DND-41 (cell line): ENCODE data around the gene BBS9.

ENCODE experiments used
- ATAC-seq: fragments of 200-7000 bp; cut with Tn5 transposase; 3 replicates; pipeline ENCODE4 v1.9.1; 2021; ENCODE audit warnings: low read depth; ENCODE audit not compliant: insufficient read depth
- DNase-seq: peaks from one replicate; pipeline ENCODE4 v3.0.0-alpha.2; 2020
- H2AFZ ChIP-seq: 2 replicates; pipeline ENCODE4 v1.6.0; 2012; ENCODE audit warnings: low read depth, low read length
- H3K27ac ChIP-seq: 2 replicates; pipeline ENCODE4 v1.5.1; 2012; ENCODE audit warnings: low read length, inconsistent platforms
- H3K27me3 ChIP-seq: fragments of 200-600 bp; sonication (generic); 2 replicates; pipeline ENCODE4 v1.6.0; 2012; ENCODE audit warnings: low read length, mild to moderate bottlenecking, inconsistent platforms; ENCODE audit not compliant: insufficient read depth, poor library complexity
- H3K36me3 ChIP-seq: 2 replicates; pipeline ENCODE4 v1.5.1; 2012; ENCODE audit warnings: low read length, inconsistent platforms; ENCODE audit not compliant: insufficient read depth
- H3K4me1 ChIP-seq: 2 replicates; pipeline ENCODE4 v1.5.1; 2012; ENCODE audit warnings: mild to moderate bottlenecking, low read length; ENCODE audit not compliant: insufficient read depth
- H3K4me2 ChIP-seq: 2 replicates; pipeline ENCODE4 v1.6.0; 2012; ENCODE audit warnings: mild to moderate bottlenecking, moderate library complexity, low read length, inconsistent platforms; ENCODE audit not compliant: insufficient read depth
- H3K4me3 ChIP-seq, 2 experiments: fragments of 200-600 bp in 1 of 2; shearing (Covaris generic) in 1 of 2; 2 replicates each; pipeline ENCODE4 v1.5.1; 2012 to 2016; ENCODE audit warnings: inconsistent platforms in 2 of 2, low read length in 2 of 2, mild to moderate bottlenecking in 2 of 2, low read depth in 1 of 2, moderate library complexity in 1 of 2
- H3K79me2 ChIP-seq: 2 replicates; pipeline ENCODE4 v1.6.0; 2012; ENCODE audit warnings: low read length, inconsistent platforms; ENCODE audit not compliant: insufficient read depth
- H3K9ac ChIP-seq: 2 replicates; pipeline ENCODE4 v1.6.0; 2012; ENCODE audit warnings: low read depth, mild to moderate bottlenecking, inconsistent platforms, low read length, moderate library complexity
- H3K9me3 ChIP-seq: 2 replicates; pipeline ENCODE4 v1.5.1; 2012; ENCODE audit warnings: low read length, moderate library complexity, mild to moderate bottlenecking, inconsistent platforms; ENCODE audit not compliant: insufficient read depth, severe bottlenecking
- H4K20me1 ChIP-seq: 2 replicates; pipeline ENCODE4 v1.6.0; 2012; ENCODE audit warnings: low read length; ENCODE audit not compliant: insufficient read depth
- EZH2 ChIP-seq: IDR thresholded peaks from 3 replicates; pipeline ENCODE4 v1.6.1; 2012; ENCODE audit warnings: borderline replicate concordance, low read depth, mild to moderate bottlenecking, moderate library complexity, low read length, inconsistent platforms; ENCODE audit not compliant: severe bottlenecking
- TF ChIP-seq, protein P1 (sequence below): IDR thresholded peaks from 2 replicates; pipeline ENCODE4 v1.5.1; 2012; ENCODE audit warnings: borderline replicate concordance, low read length, moderate library complexity, mild to moderate bottlenecking; ENCODE audit not compliant: poor library complexity, severe bottlenecking; ENCODE audit errors: extremely low read depth

BBS9 gene

DNA sequence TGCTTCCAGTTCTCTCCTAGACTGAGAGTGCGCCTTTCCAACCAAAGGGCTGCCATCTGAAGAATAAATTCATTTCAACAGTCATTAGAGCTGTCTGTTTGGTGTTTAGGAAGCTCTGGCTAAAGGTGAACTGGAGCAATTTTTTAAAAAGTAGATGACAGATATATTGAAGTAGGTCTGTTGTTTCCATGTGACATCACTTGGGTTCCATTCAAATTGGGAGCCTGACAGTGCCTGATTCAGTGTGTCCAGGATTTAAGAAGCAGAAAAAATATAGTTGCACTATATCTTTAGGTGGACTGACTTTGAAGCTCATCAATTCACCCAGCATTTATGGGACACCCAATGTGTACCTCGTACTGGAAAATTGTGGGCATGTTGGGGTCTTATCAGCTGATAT lies 367.7 kb downstream of the BBS9 start:
- Histone ChIP-seq H3K9me3 (no peaks in the 10 kb centered on the region), H2AFZ (no peak overlapping the region), H3K27ac (no peak overlapping the region), H3K4me1 (no peaks in the 10 kb centered on the region), H4K20me1 (no peaks in the 10 kb centered on the region), H3K4me3 (no peak overlapping the region), H3K9ac (no peak overlapping the region), H3K79me2 (no peaks in the 10 kb centered on the region), H3K4me2 (no peak overlapping the region), H3K27me3 (no peaks in the 10 kb centered on the region), H3K36me3 (no peaks in the 10 kb centered on the region)
- no peak for ATAC-seq
- no peak for TF ChIP-seq EZH2
- TF ChIP-seq, protein P1, sequence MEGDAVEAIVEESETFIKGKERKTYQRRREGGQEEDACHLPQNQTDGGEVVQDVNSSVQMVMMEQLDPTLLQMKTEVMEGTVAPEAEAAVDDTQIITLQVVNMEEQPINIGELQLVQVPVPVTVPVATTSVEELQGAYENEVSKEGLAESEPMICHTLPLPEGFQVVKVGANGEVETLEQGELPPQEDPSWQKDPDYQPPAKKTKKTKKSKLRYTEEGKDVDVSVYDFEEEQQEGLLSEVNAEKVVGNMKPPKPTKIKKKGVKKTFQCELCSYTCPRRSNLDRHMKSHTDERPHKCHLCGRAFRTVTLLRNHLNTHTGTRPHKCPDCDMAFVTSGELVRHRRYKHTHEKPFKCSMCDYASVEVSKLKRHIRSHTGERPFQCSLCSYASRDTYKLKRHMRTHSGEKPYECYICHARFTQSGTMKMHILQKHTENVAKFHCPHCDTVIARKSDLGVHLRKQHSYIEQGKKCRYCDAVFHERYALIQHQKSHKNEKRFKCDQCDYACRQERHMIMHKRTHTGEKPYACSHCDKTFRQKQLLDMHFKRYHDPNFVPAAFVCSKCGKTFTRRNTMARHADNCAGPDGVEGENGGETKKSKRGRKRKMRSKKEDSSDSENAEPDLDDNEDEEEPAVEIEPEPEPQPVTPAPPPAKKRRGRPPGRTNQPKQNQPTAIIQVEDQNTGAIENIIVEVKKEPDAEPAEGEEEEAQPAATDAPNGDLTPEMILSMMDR = no peak
- no peak for DNase-seq

DNA sequence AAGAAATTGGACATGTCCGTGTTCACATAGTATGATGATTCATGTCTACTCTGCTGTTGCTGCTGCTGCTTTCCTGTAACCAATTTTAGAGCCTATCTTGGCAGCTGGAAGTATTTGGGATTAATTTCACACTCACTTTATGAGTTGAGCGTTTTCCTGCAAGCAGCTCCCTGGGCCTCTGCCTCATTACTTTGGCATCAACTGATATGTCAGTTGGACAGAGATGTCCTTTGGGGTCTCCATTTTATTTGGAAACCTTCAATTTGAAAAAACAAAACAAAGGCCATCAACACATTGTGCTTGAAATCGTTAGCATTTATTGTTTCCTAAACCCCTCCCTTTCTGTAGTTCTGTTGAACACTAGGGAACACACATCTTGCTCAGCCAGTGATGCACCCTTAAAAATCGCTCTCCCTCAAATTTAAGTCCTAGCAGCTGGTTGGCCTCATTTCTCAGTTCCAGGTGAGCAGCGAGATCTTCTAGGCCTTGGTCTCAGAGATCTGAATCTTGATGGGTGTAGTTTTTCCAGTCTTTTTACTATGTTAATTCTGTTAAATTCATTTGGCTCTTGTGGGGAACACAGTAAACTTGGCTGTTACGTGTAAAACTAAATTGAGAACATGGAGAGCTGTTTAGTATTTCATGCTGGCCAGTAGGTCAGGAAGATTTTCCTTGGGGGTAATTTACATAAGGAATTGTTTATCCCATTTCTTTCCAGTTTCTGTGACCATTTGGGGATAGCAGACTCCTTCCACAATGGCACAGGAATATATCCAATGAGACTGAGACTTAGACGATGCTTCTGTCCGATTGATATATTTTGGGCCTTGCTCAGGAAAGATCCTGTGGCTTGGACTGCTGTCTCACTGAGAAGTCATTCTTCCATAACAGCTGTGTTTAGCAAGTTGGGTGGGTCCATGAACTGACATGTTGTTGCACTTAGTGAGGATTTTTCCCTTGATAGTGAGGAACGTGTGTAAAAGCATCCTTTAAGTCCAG lies 371.6 kb downstream of the BBS9 start:
- Histone ChIP-seq H4K20me1 (no peaks in the 10 kb centered on the region), H3K79me2 (no peaks in the 10 kb centered on the region), H3K4me3 (no peak overlapping the region), H3K27me3 (no peaks in the 10 kb centered on the region), H3K9ac (no peak overlapping the region), H3K27ac (no peak overlapping the region), H3K4me2 (no peak overlapping the region), H2AFZ (no peak overlapping the region), H3K9me3 (no peaks in the 10 kb centered on the region), H3K4me1 (no peaks in the 10 kb centered on the region), H3K36me3 (no peaks in the 10 kb centered on the region)
- no peak for DNase-seq
- no peak for ATAC-seq
- no peak for TF ChIP-seq EZH2
- TF ChIP-seq, protein P1 = no peak

DNA sequence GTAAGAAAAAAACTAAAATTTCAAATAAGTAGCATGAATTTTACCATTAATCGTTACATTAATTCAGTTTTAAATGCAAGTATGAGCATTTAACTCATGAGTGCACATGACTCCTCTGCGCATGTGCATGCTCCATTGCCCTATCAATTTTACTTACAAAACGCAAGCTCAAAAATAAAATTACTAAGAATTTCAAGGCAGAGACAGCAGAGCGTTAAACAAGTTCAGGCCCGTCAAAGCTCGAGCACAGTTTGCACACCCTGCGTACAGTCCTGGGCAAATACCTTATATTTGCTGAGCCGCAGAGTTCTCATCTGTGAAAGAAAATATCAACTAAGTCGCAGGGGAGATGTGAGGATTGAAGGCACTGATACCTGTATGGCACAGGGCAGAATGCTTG lies 373.6 kb downstream of the BBS9 start:
- no peak overlapping the region for H3K9ac ChIP-seq
- no peak overlapping the region for H2AFZ ChIP-seq
- no peaks in the 10 kb centered on the region for H4K20me1 ChIP-seq
- H3K79me2 ChIP-seq = no peaks in the 10 kb centered on the region
- ATAC-seq (no peak), DNase-seq (no peak)
- H3K9me3 ChIP-seq = no peaks in the 10 kb centered on the region
- no peaks in the 10 kb centered on the region for H3K36me3 ChIP-seq
- no peak for TF ChIP-seq EZH2
- TF ChIP-seq, protein P1 = no peak
- no peaks in the 10 kb centered on the region for H3K27me3 ChIP-seq
- no peaks in the 10 kb centered on the region for H3K4me1 ChIP-seq
- H3K27ac ChIP-seq = no peak overlapping the region
- H3K4me2 ChIP-seq = no peak overlapping the region
- H3K4me3 ChIP-seq = no peak overlapping the region
